ENCODE measurements around the gene ADAMTS16.

ADAMTS16 gene

GRCh38 chr5:5183189-5183699, 43.1 kb downstream of the ADAMTS16 start:
- DNase-seq (ENCODE audit: low read depth) = no peak

DNA sequence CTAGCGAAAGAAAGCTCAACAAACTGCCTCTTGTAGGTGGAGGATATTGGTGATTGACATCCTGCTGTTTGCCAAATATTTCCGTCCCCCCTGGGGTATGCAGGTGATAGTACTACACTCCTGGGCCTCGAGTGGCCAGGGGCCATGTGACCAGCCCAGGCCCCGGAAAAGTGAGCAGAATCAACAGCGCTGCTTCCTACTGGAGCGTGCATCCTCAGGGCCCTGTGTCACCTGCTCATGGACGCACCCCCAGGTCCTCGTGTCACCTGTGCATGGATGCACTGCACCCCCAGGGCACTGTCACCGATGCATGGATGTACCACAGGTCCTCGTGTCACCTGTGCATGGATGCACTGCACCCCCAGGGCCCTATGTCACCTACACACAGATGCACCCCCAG, 43.8 kb downstream of the ADAMTS16 start:
- DNase-seq (ENCODE audit: low read depth) = no peak

DNA sequence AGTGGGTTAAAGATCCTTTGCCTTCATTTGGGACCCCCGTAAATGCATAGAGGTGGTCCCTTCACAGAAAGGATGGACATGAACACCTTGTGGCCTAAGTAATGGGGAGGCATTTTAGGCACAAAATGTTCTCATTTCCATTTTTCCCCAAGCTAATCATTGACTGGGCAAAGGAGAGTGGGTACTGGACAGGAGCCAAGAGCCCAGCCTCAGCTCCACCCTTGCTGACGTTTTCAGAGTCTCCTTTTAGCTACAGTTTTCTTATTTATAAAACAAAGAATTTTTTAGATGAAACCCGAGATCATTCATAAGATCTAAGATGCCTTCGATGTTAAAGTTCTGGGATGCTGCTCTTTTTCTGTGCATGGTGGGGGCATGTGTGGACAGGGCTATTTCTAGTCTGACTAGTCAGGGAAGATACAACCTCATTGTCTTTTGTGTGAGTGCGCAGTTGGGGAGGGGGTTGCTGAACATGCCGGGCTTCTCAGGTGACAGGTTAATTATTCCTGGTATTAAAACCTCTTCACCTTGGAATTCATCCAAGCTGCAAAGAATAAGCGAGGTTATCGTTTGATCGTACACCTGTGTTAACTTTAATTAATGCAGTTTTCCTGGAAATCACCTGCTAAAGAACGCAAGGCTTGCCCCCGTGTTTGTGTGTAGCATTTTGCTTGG, 48.4 kb downstream of the ADAMTS16 start:
- DNase-seq (ENCODE audit: low read depth) = no peak

DNA sequence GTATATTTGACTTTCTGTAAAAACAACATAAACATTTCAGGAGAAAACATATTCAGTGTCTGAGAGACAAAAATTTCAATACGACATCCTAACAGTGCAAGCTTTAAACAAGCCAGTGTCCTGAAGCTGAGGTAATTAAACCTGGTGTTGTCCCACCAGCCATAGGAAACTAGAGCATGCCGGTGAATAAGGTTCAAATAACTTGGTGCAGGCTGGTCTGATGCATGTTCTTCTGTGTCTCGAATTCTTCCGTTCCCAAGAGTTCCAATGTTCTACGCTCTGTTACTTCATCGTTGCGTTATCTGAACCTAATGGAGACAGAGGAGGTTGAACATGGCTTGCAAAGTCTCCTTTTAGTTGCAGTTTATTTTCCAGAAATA, 48.9 kb downstream of the ADAMTS16 start:
- no peak for DNase-seq (ENCODE audit: low read depth)

DNA sequence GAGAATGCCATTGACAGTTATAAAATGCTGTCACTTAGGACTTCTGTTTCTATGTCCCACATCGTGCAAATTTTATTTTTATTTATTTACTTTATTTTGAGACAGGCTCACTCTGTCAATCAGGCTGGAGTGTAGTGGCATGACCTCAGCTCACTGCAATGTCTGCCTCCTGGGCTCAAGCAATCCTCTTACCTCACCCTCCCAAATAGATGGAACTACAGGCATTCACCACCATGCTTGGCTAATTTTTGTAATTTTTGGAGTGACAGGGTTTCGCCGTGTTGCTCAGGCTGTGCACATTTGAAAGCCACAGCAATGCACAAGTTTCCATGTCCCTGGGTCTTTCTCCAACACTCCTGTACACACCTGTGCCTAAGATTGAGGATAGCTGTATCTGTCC, 51.8 kb downstream of the ADAMTS16 start:
- DNase-seq (ENCODE audit: low read depth) = no peak

DNA sequence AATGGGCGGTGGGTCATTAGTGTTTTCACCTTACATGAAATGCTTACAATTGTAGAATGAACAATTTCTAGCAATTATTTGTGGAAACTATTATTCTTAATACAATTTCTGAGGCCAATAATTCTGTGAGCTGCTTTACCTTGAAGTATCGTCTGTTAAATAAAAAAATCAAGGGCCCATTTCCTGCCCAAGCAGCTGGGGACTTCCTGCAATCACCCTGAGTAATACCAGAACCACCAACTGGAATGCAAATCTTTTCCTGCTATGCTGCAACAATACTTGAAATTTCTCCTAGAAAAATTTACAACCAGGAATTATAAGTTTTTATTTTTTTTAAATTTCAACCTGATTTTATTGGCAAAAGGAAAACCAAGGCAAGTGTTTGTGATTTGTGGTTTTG, 52.6 kb downstream of the ADAMTS16 start:
- no peak for DNase-seq (ENCODE audit: low read depth)

GRCh38 chr5:5195128-5195918, 55.2 kb downstream of the ADAMTS16 start:
- DNase-seq (ENCODE audit: low read depth) = no peak

DNA sequence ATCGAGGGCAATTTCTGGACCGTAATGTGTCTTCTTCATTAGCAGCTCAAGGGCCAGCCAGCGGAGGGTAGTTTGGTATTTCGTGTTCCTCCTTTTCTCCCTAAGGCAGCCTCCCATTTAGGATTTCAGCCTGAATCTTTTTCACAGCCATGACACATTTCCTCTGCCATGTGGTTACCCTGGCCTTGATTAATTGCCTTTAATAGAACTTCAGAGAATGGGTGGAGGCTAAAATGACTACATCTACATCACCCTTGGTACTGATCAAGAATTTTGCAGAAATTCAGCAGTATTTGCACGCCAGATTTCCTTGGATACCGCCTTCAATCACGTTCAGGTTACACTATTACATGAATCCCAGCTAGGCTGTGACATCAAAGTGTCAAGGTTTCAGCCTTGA, 58.0 kb downstream of the ADAMTS16 start:
- no peak for DNase-seq (ENCODE audit: low read depth)

DNA sequence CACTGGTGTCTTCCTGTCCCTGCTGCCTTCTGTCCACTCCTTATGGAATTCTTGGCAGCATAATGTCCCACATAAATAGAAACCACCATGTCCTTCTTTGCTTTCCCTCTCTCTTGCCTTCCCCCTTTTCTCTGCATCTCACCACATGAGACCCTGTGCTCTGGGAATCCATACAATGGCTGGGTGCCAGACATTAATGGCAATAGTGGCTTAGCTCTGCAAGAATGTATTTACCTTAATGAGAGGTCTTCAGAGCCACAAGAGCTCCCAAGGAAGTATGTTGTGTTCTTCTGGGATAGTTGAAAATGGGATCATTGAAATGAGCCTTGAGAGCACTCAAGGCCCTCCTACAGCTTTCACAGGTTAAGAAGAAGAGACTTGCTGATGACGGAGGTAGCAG, 58.7 kb downstream of the ADAMTS16 start:
- no peak for DNase-seq (ENCODE audit: low read depth)

DNA sequence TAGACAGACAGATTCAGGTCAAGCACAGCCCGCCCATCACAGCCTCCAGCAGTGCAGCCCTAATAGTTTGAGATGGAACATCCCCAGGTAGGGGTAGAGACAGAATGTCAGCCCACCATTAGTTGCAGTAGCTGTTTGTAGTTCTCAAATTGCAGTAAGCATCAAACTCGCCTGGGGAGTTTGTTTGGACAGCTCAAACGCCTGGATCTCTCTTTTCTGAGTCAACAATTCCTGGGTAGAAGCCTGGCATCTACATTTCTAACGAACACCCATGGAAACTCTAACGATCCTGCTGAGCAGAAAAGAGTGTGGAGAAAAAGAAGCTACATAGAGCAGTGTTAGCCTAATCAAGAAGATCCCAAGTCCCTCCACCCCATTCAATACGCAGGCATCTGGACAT, 59.4 kb downstream of the ADAMTS16 start:
- no peak for DNase-seq (ENCODE audit: low read depth)

- no peak for DNase-seq (ENCODE audit: low read depth)
Measured at GRCh38 chr5:5200133-5200532, 60.0 kb downstream of the ADAMTS16 start.

GRCh38 chr5:5202321-5202720, 62.2 kb downstream of the ADAMTS16 start:
- no peak for DNase-seq (ENCODE audit: low read depth)

DNA sequence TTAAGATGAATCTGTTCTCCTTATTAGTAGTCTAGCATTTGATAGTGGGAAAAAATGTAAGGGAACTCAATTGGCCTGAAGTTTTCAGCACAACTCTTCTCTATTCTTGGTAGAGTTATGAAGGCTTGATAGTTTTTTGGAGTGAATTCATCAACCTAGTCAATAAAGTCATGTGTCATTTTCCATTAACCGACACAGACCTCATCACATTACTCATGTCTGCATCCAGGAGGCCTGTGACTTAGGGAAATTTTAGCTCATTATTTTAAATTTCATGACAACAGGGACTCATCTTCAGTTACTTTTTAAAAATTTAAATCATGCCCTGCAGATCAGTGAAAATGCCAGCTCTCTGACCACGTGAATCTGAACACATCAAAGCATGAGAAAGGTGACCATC, 63.3 kb downstream of the ADAMTS16 start:
- no peak for DNase-seq (ENCODE audit: low read depth)

GRCh38 chr5:5207828-5208227, 67.7 kb downstream of the ADAMTS16 start:
- DNase-seq (ENCODE audit: low read depth) = no peak

GRCh38 chr5:5209089-5209488, 69.0 kb downstream of the ADAMTS16 start:
- DNase-seq (ENCODE audit: low read depth) = no peak

DNA sequence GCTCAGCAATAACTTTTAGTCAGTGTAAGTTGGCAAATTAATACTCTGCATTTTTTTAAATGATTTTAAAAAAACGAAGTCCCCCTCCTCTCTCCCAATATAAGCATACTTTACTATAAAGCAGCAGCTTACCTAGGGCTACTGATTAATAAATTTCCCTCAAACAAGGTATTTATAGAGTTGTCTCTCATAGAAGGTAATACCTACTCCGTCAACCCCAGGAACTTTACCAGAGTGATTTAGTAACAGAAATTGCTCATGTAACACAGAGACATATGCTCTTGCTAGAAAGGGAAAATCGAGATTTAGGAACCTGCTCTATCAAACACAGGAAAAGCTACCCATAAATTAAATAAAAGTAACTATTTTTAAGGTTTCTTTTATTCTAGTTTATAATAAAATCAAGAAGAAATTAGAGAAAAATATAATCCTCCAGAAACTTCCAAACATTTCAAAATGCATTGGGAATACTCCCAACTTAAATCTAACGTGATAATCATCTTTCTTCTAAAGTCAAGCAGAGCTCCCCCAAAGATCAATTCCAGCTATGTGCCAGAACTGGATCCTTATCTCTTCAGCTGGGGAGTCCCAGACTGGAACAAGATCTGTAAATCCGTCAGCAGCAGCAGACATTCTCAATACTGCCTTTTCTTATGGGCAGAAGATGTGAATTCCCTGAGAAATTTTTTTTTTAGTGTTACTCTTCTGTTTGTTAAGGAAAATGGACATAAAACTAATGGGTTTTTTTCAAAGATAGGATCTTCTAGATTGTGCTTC, 69.6 kb downstream of the ADAMTS16 start:
- DNase-seq (ENCODE audit: low read depth) = no peak

DNA sequence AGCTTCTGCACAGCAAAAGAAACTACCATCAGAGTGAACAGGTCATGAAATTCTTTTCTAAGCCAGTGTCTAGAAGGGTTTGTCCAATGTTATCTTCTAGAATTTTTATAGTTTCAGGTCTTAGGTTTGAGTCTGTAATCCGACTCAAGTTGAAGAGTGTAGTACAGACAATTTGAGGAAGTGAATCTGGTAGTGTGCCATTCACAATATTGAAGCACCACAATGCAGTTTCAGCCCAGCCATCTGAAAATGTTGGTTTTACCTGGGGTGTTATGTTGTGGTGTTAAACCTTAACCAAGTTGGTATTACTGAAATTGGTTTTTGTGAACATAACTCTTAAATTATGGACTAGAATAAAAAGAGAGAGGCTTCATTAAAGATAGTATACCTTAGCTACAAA, 77.2 kb downstream of the ADAMTS16 start:
- DNase-seq (ENCODE audit: low read depth) = no peak

DNA sequence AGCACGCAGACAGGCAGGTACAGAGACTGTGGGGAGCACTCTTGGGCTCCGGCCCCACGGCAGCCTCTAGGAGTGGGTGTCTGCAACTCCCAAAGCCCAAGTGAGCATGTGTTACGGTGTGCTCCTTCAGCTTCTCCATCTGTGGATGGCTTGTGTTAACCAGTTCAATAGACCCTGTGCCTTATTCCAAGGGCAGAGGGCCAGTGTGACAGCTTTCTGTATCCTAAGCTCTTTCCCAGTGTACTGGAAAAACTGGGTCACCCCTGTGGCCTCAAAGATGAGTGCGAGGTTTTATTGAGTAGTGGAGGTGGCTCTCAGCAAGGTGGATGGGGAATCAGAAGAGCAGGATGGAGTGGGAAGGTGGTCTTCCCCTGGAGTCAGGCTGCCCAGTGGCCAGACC, 78.3 kb downstream of the ADAMTS16 start:
- no peak for DNase-seq (ENCODE audit: low read depth)

DNA sequence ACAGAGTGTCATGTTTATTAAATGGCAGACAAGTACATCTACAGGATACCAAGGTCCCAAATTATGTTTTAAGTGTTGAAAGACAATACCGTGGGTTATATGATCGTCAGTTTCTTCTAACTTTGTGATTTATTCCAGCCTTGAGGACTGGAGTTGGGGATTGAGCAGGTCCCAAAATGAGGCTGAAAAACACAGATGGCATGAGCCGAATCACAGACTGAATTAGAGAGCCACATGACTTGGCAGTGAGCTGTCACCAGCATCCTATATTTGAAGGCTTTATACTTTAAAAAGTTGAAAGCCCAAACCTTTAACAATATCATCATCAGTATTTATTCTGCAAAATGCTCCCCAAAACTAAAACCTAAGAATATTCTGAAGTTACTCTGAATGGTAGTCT, 79.4 kb downstream of the ADAMTS16 start:
- no peak for DNase-seq (ENCODE audit: low read depth)

GRCh38 chr5:5220901-5221631, 80.9 kb downstream of the ADAMTS16 start:
- no peak for DNase-seq (ENCODE audit: low read depth)

DNA sequence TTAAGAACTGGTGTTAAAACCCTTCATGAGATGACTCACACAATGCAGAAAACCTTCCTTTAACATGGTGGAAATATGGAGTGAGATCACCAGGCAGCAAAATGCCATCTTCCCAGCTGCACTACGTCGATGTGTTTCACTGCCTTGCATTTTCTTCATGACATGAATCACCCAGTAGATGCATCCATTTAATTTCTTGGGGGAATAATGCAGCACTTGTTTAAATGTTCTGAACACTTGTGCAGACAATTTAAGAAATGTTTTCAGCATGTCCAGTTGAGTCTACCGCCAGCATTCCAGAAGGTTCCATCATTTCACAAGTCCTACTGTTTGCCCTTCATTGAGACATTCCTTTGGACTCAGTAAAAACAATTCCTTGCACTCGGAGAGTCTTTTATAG, 81.6 kb downstream of the ADAMTS16 start:
- no peak for DNase-seq (ENCODE audit: low read depth)

GRCh38 chr5:5231576-5231975, 91.4 kb downstream of the ADAMTS16 start:
- no peak for DNase-seq (ENCODE audit: low read depth)
